ENCODE data around the gene IER5L. TPM values are rescaled to one million over a fixed set of nuclear protein-coding genes. Genes with fewer than 3 reads are reported as not detected.
"Not testable (repeated sequence)": the region's sequence is repeated elsewhere in the genome, so short reads cannot be mapped to it uniquely, and the experiment has no call there.

IER5L gene
- total and polyA plus RNA-seq, 12 donors: 0.46 to 168 (median 18.6) TPM

DNA sequence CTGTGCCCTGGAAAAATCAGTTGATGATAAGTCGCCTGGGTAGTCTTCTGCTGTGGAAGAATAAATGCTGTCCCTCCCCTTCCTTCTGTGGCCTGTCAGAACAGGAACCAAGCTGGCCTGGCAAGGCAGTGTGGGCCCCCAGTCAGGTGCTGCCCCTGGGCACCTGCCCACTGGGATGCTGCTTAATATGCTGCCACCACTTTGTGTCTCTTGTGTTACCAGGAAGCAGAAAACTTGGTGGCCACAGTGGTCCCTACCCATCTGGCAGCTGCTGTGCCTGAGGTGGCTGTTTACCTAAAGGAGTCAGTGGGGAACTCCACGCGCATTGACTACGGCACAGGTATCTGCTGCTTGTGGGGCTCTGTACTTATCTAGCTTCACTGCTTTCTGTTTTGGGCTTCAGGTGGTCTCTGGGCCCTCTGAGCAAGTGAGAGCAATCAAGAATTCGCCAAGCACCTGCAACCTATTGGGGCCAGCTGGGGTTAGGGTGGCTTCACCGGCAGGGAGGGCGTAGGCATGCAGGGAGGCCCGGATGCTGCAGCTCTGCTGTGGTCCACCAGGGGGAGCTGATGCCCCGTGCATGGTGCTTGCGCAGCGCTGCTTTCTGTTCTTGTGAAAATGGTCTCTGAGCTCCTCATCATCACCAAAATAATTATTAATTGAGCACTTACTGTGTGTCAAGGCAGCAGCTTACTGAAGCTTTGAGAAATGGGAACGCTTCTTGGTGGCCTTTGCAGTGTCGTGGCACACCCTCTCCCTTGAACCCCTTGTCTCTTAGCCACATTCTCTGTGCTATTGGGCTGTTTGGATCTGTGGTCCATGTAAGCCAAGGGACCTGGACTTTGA is 46.5 kb downstream of the IER5L start:
- peaks cover 0 to 39% of the 10 kb centered on the region in 2 donors for H3K36me3 ChIP-seq (replicated peaks in 1 of 2)
- WGBS, 4 donors: 36 to 41% (median 38%) methylated on average over 10 to 13 of the region's 13 CpGs

DNA sequence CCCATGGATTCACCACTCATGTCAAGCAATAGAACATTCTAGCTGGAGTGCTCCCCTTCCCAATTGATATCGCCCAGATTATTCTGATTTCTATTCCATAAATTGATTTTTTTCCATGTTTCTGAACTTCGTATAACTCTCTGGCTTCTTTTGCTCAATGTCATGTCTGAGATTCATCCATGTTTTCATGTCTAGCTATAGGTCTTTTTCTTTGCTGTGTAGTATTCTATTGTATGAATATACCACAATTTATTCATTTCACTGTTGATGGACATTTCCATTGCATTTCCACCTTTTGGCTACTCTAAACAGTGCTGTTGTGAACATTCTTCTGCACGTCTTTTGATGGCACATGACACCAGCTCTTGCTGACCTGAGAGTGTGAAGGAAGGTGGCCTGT is 47.3 kb downstream of the IER5L start:
- Histone ChIP-seq H3K9me3 (replicated peaks in 1 of 3) (no peaks in the 10 kb centered on the region), H3K27ac (no peak overlapping the region), H3K36me3 (replicated peaks in 1 of 2) (peaks cover 0 to 31% of the 10 kb centered on the region in 2 donors), H3K4me1 (replicated peaks in 1 of 2) (peaks cover 0 to 9% of the 10 kb centered on the region in 2 donors), H3K27me3 (no peaks in the 10 kb centered on the region), H3K4me3 (no peak overlapping the region)
- no peak for DNase-seq
- no peak for TF ChIP-seq CTCF (IDR thresholded peaks at IDR 0.05)
- no peak for TF ChIP-seq POLR2A (IDR thresholded peaks at IDR 0.05)
- WGBS, 4 donors: 64 to 82% (median 66%) methylated on average over 3 of the region's 3 CpGs
- intact Hi-C loops (cut with DNase I): loop anchor here in 1 of 2 donors (10.0 kb wide), 1 partner anchor 604 kb away; no protein-coding TSS in a partner anchor

More for the DNA sequence above, 46.5 kb downstream of the IER5L start:
- no peak overlapping the region for H3K27ac ChIP-seq
- intact Hi-C loops (cut with DNase I): loop anchor here in 1 of 2 donors (10.0 kb wide), 1 partner anchor 603 kb away; no protein-coding TSS in a partner anchor
- peaks cover 0 to 7% of the 10 kb centered on the region in 2 donors for H3K4me1 ChIP-seq (replicated peaks in 1 of 2)
- DNase-seq: peak; percentile 73 to 93 (median 84)
- H3K27me3 ChIP-seq: no peaks in the 10 kb centered on the region
- peak; percentile 95 to 99 (median 96) for TF ChIP-seq CTCF (IDR thresholded peaks at IDR 0.05)
- TF ChIP-seq POLR2A (IDR thresholded peaks at IDR 0.05): no peak
- H3K4me3 ChIP-seq: no peak overlapping the region
- no peaks in the 10 kb centered on the region for H3K9me3 ChIP-seq (replicated peaks in 1 of 3)

DNA sequence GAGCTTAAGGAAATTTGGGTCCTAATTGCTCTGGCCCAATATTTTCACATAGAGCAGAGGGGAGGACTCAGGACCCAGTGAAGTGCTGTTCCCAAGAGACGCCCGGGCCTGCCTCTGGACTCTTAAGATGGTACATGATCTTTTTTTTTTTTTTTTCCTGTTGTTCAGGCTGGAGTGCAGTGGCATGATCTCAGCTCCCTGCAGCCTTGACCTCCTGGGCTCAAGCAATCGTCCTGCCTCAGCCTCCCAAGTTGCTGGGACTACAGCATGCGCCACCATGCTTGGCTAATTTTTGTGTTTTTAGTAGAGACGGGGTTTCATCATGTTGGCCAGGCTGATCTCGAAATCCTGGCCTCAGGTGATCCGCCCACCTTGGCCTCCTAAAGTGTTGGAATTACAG is 47.8 kb downstream of the IER5L start:
- peaks cover 0 to 26% of the 10 kb centered on the region in 2 donors for H3K36me3 ChIP-seq (replicated peaks in 1 of 2)
- intact Hi-C loops (cut with DNase I): loop anchor here in 1 of 2 donors (10.0 kb wide), 1 partner anchor 605 kb away; no protein-coding TSS in a partner anchor

GRCh38 chr9:129128689-129129088 is 49.4 kb downstream of the IER5L start:
- Histone ChIP-seq H3K27ac (no peak overlapping the region), H3K9me3 (replicated peaks in 1 of 3) (no peaks in the 10 kb centered on the region), H3K36me3 (replicated peaks in 1 of 2) (peaks cover 0 to 32% of the 10 kb centered on the region in 2 donors), H3K27me3 (no peaks in the 10 kb centered on the region), H3K4me1 (replicated peaks in 1 of 2) (peaks cover 0 to 9% of the 10 kb centered on the region in 2 donors), H3K4me3 (no peak overlapping the region)
- no peak for DNase-seq
- TF ChIP-seq POLR2A (IDR thresholded peaks at IDR 0.05): no peak
- no peak for TF ChIP-seq CTCF (IDR thresholded peaks at IDR 0.05)
- intact Hi-C loops (cut with DNase I): no loop called here
- 95 to 100% (median 95%) methylated on average over 5 of the region's 5 CpGs for WGBS, 4 donors

More for the DNA sequence above, 47.8 kb downstream of the IER5L start:
- H3K4me3 ChIP-seq; H3K4me1 ChIP-seq (replicated peaks in 1 of 2); H3K9me3 ChIP-seq (replicated peaks in 1 of 3); H3K27me3 ChIP-seq; H3K27ac ChIP-seq: not testable (repeated sequence)
- peak in 1 of 7 donors; percentile 57 for DNase-seq
- 63 to 92% (median 74%) methylated on average over 7 of the region's 7 CpGs for WGBS, 4 donors
